K562 (cell line): ENCODE results near the gene MYO1H. TPM values are rescaled to one million over a fixed set of nuclear protein-coding genes. Genes with fewer than 3 reads are reported as not detected.

Experiments
- CTCFL ChIP-seq: IDR thresholded peaks from 2 replicates; pipeline ENCODE4 v1.6.1; 2011; ENCODE audit warnings: borderline replicate concordance, low read depth, mild to moderate bottlenecking, moderate library complexity, low read length; ENCODE audit not compliant: insufficient read depth, poor library complexity, severe bottlenecking
- JUN ChIP-seq, 2 experiments: sonication (generic) in 1 of 2; formaldehyde crosslinking in 1 of 2; IDR thresholded peaks; 2 replicates each; pipeline versions ENCODE4 v1.6.1 to v1.8.0; 2012 to 2022; ENCODE audit warnings: borderline replicate concordance in 2 of 2, mild to moderate bottlenecking in 2 of 2, improper control_type of control experiment in 1 of 2, low read depth in 1 of 2, low read length in 1 of 2, missing genetic modification reagents in 1 of 2
- POLR3A ChIP-seq: IDR thresholded peaks from 2 replicates; pipeline ENCODE4 v1.6.1; 2011; ENCODE audit warnings: borderline replicate concordance, mild to moderate bottlenecking, moderate library complexity; ENCODE audit not compliant: insufficient read length, insufficient read depth; ENCODE audit errors: extremely low read depth
- REST ChIP-seq, 2 experiments: fragments of 450-650 bp; formaldehyde crosslinking in 1 of 2; IDR thresholded peaks; 2 replicates each; pipeline versions ENCODE4 v1.4.0 to v1.6.1; 2014 to 2020; ENCODE audit warnings: mild to moderate bottlenecking in 2 of 2, borderline replicate concordance in 1 of 2, low read depth in 1 of 2
- TCF3 ChIP-seq: sonication (generic); formaldehyde crosslinking; IDR thresholded peaks from 2 replicates; pipeline ENCODE4 v1.4.0; 2020; ENCODE audit warnings: mild to moderate bottlenecking, missing genetic modification reagents
- polyA plus RNA-seq, 8 experiments: library from polyadenylated mRNA; depleted of rRNA in 4 of 8; stranded (reverse) in 5 of 8; unstranded in 3 of 8; fragments of >200 nt; fragmentation: Nextera tagmentation in 2 of 8; fragmentation: Illumina TruSeq in 1 of 8; extraction: Ambion mirVana in 2 of 8; extraction: Trizol in 1 of 8; gene quantifications; 2 replicates each; pipeline versions ENCODE4 v1.2.1 to v1.2.3, GENCODE V29; 2011 to 2014; ENCODE audit warnings: inconsistent platforms in 1 of 8, missing spikeins in 1 of 8
- total RNA-seq, 7 experiments: library from RNA; depleted of rRNA in 6 of 7; stranded (reverse); fragments of >200 nt in 6 of 7; fragmentation: Illumina TruSeq in 2 of 7; extraction: Trizol in 2 of 7; gene quantifications; 2 replicates each; pipeline versions ENCODE4 v1.2.1 to v1.2.3, GENCODE V29; 2011 to 2021; ENCODE audit warnings: low replicate concordance in 1 of 7
- TF ChIP-seq, protein P1 (sequence below): sonication (generic); formaldehyde crosslinking; IDR thresholded peaks from 2 replicates; pipeline ENCODE4 v1.8.1; 2023; ENCODE audit warnings: mild to moderate bottlenecking, missing genetic modification reagents, moderate library complexity
- TF ChIP-seq, protein P2 (sequence below), 3 experiments: IDR thresholded peaks in 2 of 3; conservative IDR thresholded peaks in 1 of 3; 2 replicates each; pipeline ENCODE4 v1.5.1; 2011 to 2012; ENCODE audit warnings: low read length in 3 of 3, mild to moderate bottlenecking in 3 of 3, control low read depth in 2 of 3, improper control_type of control experiment in 1 of 3, inconsistent platforms in 1 of 3, low read depth in 1 of 3, mixed read lengths in 1 of 3, moderate library complexity in 1 of 3; ENCODE audit not compliant: insufficient read depth in 2 of 3
- TF ChIP-seq, protein P3 (sequence below), 2 experiments: fragments of 200-800 bp in 1 of 2; sonication (Bioruptor generic) in 1 of 2; sonication (generic) in 1 of 2; formaldehyde crosslinking in 1 of 2; IDR thresholded peaks in 1 of 2; conservative IDR thresholded peaks in 1 of 2; 2 replicates each; pipeline versions ENCODE4 v1.5.0 to v1.6.1; 2016 to 2020; ENCODE audit warnings: missing compliant biosample characterization in 1 of 2, missing genetic modification characterization in 1 of 2, missing genetic modification reagents in 1 of 2

The MYO1H gene
- total and polyA plus RNA-seq, 9 of the 15 experiments (the other 6 are each of a cell fraction or from before 2014, with no cell fraction given) = not detected

GRCh38 chr12:109432842-109433304 lies 85.2 kb downstream of the MYO1H start (continued):
- TF ChIP-seq REST (IDR thresholded peaks at IDR 0.05; ENCODE audit: borderline replicate concordance) (peak; percentile 36; the same call in 1 of the 2 replicates), REST (CRISPR knock-in tag; IDR thresholded peaks at IDR 0.05; ENCODE audit: low read depth) (no peak), JUN (IDR thresholded peaks at IDR 0.05; ENCODE audit: borderline replicate concordance, low read depth, low read length) (no peak), JUN (CRISPR knock-in tag; IDR thresholded peaks at IDR 0.05; ENCODE audit: borderline replicate concordance) (no peak), TCF3 (CRISPR knock-in tag) (0 out of 2 replicates have a peak, but pooled peaks have one; percentile 6), POLR3A (no peak), CTCFL (peak; percentile 29)
- TF ChIP-seq, protein P1, sequence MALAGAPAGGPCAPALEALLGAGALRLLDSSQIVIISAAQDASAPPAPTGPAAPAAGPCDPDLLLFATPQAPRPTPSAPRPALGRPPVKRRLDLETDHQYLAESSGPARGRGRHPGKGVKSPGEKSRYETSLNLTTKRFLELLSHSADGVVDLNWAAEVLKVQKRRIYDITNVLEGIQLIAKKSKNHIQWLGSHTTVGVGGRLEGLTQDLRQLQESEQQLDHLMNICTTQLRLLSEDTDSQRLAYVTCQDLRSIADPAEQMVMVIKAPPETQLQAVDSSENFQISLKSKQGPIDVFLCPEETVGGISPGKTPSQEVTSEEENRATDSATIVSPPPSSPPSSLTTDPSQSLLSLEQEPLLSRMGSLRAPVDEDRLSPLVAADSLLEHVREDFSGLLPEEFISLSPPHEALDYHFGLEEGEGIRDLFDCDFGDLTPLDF (CRISPR knock-in tag) = no peak
- TF ChIP-seq, protein P2, sequence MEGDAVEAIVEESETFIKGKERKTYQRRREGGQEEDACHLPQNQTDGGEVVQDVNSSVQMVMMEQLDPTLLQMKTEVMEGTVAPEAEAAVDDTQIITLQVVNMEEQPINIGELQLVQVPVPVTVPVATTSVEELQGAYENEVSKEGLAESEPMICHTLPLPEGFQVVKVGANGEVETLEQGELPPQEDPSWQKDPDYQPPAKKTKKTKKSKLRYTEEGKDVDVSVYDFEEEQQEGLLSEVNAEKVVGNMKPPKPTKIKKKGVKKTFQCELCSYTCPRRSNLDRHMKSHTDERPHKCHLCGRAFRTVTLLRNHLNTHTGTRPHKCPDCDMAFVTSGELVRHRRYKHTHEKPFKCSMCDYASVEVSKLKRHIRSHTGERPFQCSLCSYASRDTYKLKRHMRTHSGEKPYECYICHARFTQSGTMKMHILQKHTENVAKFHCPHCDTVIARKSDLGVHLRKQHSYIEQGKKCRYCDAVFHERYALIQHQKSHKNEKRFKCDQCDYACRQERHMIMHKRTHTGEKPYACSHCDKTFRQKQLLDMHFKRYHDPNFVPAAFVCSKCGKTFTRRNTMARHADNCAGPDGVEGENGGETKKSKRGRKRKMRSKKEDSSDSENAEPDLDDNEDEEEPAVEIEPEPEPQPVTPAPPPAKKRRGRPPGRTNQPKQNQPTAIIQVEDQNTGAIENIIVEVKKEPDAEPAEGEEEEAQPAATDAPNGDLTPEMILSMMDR (IDR thresholded peaks at IDR 0.05 in 2 of 3, conservative IDR thresholded peaks at IDR 0.05 in 1 of 3; ENCODE audit: insufficient read depth in 2 of 3, low read depth in 1 of 3, low read length in 3 of 3) = peak; percentile 84 to 92 (median 86)
- TF ChIP-seq, protein P3, sequence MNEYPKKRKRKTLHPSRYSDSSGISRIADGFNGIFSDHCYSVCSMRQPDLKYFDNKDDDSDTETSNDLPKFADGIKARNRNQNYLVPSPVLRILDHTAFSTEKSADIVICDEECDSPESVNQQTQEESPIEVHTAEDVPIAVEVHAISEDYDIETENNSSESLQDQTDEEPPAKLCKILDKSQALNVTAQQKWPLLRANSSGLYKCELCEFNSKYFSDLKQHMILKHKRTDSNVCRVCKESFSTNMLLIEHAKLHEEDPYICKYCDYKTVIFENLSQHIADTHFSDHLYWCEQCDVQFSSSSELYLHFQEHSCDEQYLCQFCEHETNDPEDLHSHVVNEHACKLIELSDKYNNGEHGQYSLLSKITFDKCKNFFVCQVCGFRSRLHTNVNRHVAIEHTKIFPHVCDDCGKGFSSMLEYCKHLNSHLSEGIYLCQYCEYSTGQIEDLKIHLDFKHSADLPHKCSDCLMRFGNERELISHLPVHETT (CRISPR knock-in tag; conservative IDR thresholded peaks at IDR 0.05 in 1 of 2, IDR thresholded peaks at IDR 0.05 in 1 of 2) = no peak
